DMS53 treated with DMSO at 0.1 percent for 48 hours (cell line): ENCODE data around the gene CYP39A1.

ENCODE experiments used
- DNase-seq: peaks from one replicate; lab custom pipeline; 2025; ENCODE audit not compliant: unreplicated experiment; lab: John Stamatoyannopoulos, UW

The CYP39A1 gene

DNA sequence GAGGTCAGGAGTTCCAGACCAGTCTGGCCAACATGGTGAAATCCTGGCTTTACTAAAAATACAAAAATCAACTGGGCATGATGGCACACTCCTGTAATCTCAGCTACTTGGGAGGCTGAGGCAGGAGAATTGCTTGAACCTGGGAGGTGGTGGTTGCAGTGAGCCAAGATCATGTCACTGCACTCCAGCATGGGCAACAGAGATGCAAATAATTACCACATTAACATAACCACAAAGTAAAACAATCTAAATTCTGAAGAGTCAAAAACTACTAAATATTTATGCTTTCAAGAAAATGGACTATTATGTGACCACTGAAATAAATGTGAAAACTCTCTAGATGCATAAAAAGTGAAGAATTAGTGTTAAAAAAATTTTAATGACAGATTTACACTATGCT is 59.9 kb downstream of the CYP39A1 start:
- DNase-seq = no peak

DNA sequence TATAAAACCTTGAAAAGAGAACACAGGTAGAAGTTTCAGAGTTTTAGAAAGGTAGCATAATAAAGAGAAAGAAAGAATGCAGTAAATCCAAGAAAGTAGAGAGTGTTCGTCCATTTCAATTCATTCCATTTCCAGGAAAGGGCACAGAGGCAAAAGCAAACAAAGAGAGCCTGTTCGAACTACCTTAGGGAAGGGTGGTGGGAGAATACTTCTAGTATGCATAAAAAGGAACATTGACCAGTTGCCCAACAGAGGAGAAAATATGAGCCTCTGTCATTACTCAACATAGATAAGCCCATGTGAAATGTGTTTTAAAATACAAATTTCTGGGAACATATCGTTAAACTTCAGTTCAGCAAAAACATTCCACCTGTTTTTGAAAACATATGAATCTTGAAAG is 60.6 kb downstream of the CYP39A1 start:
- DNase-seq = no peak

DNA sequence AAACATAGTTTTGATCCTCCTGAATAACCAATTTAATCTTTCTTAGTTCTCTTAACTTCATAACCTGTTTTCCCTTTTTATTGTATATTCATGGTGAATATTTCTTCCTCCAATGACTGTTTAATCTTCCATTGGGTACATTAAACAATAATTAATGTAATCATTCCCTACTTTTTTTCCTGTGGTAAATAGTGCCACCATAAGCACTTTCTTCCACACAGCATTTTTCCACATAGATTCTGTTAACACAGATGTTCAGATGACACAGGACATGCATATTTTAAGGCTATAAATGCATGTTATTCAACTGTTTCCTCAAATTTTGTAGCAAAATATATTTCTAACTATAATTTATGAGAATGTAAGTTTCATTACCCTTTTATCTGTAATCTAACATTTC is 61.9 kb downstream of the CYP39A1 start:
- DNase-seq = no peak

DNA sequence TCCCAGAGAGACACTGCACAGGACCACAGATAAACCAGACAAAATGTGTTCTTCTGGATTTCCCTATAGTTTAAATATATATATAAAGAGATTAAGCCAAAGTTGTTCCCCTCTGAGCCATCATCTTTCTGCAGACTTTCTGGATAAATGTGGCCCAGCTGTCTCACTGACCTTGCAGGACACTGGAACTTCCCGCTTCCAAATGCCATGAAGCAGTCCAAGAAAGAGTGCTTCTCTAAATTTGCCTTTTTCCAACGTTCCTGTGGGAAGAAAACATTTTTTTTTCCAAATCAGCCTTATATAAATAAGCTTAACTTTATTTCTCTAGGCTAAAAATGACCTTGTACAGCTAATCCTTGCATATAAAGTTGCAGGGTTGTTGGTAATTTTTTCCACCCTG is 65.7 kb downstream of the CYP39A1 start:
- DNase-seq = no peak

DNA sequence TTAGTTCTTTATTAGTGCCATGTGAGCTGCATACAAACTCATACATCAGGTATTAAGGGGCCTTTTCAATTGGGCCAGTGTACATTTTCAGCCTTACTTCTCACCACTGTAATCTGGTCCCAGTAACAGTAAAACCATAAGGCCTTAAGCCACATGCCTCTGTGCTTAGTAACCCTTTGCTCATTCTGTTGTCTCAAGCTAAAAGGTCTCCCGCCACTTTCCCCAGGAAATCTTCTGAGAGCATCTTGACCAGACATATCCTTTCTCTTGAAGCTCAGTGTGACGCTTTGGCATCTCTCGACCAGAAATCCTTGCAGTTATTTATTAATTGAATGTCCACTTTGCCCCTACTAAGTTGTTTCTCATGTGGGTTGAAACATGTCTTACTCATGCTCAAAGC is 68.0 kb downstream of the CYP39A1 start:
- DNase-seq = no peak

DNA sequence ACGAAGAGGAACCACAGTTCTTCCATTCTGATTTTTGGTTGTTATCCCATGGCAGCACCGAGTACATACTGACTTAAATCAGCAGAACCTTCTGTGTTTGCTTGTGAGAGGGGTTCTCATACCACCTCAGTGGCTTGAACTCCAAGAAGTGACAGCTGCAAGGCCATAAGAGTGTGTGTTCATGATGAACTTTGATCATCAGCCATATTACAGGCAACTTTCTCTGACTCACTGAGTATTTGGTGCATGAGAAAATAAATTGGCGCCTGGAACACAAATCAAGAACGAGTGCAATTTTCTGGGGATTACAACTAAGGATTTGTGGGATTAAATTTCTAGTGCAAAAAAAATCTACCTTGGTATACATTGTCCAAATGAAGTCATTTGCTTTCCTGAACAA is 68.9 kb downstream of the CYP39A1 start:
- no peak for DNase-seq

DNA sequence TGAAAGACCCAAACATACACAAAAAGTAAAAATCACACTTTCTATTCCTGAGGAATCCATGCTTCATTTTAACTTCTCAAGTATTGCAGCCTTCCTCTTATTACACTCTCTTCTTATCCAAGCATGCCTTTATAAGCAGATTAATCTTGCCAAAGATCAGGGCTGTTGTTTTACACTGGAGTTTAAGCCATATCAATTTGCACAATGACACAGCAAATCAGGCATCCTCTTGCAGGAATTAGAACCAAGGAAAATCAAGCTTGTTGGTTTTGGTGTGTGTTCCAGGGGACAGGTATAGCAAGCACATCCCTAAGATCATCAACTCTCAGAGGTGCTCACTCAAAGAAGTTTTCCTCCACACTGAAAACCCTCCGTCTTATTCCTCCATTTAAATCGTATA is 69.5 kb downstream of the CYP39A1 start:
- DNase-seq = no peak

DNA sequence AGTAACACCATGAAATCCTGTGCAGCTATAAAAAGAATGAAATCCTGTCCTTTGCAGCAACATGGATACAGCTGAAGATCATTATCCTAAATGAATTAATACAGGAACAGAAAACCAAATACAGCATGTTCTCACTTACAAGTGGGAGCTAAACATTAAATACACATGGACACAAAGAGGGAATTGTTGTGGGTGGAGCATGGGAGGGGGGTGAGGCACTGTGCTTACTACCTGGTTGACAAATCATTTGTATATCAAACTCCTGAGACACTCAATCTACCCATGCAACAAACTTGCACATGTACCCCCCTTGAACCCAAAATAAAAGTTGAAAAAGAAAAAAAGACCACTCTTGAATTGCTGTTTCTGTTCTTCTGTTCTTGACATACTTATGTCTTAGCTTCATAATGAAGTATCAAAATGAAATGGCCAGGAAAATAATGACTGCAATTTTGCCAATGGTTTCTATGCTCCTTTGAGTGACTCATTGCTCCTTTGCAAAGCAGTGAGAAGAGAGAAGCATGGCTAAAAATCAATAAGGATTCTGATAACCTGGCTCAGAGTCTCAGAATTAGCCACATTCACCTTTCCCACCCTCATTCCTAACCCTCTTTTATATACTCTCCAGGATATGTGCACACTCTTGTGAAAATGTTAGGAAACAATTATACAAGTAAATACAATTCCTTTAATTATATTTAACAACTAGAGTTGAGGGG is 71.0 kb downstream of the CYP39A1 start:
- no peak for DNase-seq

DNA sequence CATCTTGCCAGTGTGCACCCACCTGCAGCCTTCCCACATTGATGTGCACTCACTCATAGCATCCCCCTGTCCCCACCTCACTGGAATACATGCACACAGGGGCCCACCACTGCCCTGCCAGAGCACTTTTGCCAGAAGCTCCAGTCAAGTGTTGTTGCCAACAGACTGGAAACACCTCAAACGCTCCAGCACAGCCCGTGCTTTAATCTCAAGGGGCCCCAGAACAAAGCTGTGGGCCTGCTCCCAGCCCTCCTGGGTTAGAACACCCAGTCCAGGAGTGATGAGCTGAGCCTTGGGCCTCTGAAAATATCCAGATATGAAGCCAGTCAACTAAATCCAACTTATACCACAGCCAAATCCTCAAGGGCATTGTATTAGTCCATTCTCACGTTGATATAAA is 77.1 kb downstream of the CYP39A1 start:
- no peak for DNase-seq

DNA sequence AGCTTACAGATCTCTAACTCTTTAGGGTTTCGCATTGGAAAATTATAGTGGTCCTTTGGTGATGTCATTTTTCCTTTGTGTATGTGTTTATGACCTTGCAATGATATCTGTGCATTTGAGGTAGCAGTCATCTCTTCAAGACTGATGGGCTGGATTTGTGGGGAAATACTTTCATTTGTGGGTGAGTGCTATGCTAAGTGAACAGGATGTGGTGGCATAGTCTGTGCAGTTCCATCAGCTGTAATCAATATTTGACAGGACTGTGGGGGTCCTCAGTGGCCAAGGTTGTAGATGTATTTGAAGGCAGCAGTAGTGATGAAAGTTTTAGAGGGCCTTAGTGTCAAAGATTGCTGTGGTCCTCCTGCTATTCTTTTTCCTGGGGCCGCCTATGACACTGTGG is 79.5 kb downstream of the CYP39A1 start:
- DNase-seq = no peak

DNA sequence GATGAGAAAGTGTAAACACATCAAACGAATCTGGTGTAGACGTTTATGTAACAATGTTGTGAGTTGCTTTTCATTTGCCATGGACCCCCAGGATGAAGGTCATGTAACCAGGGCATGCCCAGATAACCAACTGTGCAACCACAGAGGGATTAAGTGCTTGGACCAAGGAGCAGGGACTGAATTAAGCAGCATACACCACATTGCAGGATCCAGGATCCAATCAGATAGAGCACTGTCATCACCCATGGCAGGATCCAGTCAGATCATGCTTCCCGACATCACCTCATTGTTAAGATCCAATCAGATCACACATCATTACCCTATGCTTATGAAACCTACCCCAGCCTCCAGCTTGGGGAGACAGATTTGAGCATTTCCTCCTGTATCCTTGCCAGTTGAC is 87.1 kb downstream of the CYP39A1 start:
- no peak for DNase-seq

DNA sequence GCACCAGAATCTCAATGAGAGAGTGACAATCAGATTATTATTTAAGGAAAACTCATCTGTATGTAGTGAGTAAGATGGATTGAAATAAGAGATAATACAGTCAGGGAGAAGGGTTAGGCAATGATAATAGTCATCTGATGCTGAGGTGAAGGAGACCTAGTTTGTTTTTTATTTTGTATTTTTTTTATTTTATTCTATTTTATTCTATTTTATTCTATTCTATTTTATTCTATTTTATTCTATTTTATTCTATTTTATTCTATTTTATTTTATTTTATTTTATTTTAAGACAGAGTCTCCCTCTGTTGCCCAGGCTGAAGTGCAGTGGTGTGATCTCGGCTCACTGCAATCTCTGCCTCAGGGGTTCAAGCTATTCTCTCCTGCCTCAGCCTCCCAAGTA is 88.7 kb downstream of the CYP39A1 start:
- no peak for DNase-seq

DNA sequence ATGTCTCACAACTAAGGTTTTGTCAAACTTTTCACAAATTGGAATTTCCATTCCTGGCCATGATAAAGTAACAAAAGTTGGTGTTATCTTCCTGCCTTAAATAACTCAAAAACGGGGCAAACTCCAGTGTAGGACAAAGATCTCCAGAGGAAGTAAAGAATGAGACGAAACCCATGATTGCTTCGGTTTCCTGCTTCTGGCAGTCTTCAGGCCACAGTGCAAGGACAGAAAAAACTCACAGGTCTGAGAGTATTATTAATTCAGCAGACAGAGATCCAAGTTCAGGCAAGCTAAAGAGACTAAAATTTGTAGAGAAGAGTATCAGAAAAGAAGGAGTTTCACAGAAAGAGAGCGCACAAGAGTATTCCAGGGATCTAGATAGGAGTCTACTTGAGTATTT is 96.6 kb downstream of the CYP39A1 start:
- no peak for DNase-seq

DNA sequence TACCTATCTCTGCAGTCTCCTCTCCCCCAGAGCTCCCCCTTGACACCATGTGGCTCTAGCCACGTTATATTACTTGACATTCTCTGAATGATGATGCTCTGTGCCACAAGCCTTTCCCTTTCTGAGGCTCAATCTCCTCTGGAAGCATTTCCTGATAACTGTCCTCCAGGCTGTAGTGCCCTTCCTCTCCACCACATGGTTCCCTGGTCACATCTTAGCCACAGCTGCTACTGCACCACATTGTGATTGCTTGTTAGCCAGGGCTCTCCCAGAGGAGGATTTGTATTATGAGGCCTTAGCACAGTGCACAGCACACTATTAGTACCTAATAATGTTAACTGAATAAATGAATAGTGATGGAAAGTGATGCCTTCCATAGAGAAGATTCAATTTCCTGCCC is 97.5 kb downstream of the CYP39A1 start:
- no peak for DNase-seq

DNA sequence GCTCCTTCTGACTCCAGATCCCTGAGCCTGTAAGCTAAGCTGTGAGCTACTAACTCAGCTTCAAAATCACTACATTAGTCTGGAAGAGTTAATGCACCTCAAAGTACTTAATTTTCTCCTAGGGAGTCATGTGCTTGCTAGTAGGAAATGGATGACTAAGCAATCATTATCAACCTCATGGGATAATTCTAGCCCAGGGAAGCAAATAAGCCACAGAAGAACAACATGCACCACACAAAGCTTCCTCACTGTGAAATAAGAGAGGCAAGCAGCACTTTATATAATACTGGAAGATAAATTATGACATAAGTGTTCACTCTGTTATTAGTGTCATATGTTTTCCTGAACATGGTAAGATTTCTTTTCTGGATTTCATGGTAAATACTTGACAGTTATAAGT is 103.5 kb downstream of the CYP39A1 start:
- DNase-seq = no peak

DNA sequence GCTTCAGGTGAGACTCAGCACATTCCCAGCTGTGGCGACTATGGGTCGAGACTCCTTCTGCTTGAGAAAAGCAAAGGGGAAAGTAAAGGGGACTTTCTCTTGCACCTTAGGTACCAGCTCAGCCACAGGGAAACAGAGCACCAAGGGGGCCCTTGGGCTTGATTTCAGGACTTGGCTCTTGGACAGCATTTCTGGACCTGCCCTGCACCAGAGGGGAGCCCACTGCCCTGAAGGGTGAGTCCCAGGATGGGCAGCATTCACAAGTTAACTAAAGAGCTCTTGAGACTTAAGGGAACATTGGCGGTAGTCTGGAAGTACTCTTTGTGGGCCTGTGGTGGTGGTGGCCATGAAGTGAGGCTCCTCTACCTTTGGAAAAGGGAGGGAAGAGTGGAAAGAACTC is 111.1 kb downstream of the CYP39A1 start:
- no peak for DNase-seq

DNA sequence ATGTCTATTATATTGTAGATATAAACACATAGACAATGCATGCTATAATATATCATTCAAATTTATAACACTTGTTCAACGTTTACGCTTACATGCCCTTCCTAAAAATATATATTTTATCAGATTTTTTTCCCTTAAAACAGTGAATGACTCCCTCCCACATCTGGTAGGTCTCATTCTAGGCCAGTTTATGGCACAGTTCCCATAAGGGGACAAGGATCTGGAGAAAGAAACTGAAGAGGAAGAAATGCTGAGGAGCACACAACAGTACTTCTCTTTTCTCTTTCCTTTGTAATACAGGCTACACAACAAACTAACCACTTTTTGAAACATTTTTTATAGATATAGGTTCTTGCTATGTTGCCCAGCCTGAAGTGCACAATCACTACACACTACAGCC is 112.8 kb downstream of the CYP39A1 start:
- DNase-seq = no peak

DNA sequence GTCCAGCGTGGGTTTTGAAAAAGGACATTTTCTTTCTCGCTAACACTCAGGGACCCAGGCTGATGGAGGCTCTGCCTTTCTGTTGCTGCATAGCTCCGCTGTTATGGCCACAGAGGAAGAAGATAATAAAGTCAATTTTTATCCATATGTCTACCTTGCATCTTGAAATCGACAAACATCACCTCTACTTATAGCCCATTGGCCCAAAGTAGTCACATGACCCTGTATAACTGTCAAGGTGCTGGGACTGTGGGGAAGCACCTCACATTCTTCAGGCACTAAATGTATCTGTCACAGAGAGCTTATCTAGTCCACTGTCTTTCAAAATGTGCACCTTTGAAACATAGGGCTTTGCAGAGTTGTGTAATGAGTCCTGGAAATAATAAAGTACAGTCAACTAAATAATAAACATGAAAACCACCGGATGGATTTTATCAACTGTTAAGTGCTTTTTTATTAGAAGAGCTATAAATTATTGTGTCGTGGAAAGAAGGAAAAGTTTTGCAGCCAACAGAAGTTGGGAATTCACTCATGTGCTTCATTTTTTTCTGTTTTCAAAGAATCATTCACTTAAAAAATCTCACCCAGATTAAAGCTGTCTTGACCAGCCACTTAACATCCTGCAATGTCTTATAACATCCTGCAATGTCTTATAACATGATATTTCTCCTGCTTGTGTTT is 113.7 kb downstream of the CYP39A1 start:
- no peak for DNase-seq

DNA sequence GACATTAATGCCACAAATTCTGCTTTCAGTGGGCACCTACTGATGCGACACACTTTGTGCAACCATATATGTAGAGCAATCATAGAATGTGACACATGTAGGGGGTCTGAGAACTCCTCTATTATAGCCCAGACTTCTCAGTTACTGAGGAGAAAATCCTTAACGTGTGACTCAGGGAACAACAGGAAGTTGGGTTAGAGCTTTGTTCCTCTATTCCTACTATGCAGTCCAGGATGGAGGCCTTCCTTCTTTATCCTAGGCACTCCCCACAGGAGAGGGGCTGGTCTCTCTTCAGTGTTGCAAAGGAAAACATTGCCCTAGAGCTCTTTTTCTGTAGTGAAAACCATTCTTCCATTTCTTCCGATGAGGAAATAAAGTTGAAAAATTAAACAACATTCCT is 121.7 kb downstream of the CYP39A1 start:
- no peak for DNase-seq

DNA sequence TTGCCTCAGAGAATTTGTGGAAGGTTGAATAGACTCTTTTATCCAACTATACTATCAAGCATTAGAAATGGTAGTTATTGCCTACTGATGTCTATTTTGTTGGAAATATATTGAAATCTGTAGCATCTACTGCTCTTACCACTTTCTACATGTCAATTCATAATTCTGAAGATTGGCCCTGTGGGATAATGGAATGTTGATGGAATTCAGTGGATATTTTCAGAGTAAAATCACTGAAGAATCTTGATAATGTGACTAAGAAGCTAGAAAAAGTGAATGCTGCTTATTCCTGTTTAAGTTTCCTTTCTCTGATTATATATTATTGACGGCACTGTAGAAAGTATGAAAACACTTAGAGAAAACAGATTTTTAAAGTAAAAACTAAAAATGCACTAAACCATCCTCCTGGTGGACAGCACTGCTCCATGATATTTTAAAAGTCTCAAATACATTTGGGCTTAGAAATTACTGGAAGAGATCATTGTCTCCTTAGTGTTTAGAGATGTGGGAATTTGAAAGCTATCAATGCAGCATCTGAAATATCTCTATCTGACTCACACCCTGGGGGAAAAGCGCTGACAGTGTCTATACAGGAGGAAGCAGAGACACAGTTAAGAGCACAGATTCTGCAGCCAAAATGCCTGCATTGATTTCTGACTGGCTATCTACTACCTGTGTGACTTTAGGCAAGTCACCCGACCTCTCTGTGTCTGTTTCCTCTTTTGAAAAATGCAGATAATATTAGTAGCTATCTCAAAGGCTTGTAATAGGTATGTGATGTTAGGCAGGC is 123.5 kb downstream of the CYP39A1 start:
- no peak for DNase-seq

DNA sequence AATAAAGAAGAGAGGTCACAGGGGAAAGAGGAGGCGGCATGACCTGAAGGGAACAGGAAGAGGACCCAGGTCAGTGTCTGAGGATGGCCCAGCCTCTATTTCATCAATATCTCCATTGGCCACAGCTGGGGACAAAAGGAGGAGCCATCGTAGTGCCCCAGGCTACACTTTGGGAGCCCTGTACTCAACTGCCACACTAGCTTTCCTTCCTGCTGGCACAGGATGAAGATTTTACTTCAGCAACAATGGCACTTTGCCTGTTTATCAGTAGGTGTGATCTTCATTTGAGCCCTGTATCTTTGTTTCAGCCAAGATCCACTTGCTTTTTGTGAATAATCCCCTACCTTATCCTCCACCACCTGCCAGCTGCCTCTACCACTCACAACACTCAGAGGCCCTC is 126.0 kb downstream of the CYP39A1 start:
- DNase-seq = no peak

DNA sequence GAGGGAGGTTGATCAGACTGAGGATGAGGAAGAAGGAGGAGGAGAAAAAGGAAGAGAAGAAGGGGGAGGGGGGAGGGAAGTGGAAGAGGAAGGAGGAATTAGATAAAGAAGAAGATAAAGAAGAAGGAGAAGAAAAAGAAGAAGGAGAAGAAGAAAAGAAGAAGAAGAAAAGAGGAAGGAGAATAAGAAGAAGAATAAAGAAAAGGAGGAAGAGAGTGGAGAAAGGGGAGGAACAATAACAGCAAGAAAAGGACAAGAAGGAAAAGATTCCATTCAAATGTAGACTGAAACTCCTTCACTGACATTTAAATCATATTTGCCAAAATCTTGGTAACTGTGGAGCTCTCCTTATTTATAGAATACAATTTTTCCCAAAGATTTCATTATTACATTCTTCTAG is 127.0 kb downstream of the CYP39A1 start:
- DNase-seq = no peak
